Suppressor macrophage (primary cell): ENCODE data around the gene LRP4.

Experiments
- DNase-seq, 4 experiments: peaks; one replicate each; pipeline ENCODE4 v3.0.0-alpha.2; 2020 to 2022

The LRP4 gene

GRCh38 chr11:46845440-46845739 is 73.0 kb downstream of the LRP4 start:
- peak in 1 of 4 experiments; percentile 20 for DNase-seq

- no peak for DNase-seq
Observed at GRCh38 chr11:46840116-46840515, 78.2 kb downstream of the LRP4 start.

DNA sequence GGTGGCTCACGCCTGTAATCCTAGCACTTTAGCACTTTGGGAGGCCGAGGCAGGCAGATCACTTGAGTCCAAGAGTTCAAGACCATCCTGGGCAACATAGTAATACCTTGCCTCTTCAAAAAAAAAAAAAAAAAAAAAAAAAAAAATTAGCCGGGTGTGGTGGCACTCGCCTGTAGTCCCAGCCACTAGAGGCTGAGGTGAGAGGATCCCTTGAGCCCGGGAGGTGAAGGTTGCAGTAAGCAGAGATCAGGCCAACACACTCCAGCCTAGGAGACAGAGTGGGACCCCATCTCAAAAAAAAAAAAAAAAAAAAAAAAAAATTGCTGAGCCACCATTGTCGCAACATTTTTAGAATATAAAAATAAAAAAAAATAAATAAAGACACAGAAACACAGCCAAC is 79.8 kb downstream of the LRP4 start:
- DNase-seq: no peak

DNA sequence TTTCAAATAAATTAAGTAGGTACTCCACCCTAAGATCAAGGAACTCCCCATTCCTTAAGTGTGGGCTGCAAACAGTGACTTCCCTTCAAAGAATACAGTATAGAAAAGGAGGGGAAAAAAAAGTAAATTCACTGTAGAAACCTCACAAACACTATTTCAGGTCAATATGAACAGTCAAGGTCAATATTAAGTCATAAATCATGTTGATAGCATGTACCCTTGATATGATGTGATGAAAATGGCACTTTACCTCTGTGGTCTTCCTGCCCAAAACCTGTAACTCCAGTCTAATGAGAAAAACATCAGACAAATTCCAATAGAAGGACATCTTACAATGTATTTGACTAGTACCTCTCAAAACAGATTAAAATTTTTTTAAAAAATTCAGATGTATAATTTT is 80.5 kb downstream of the LRP4 start:
- DNase-seq: no peak

GRCh38 chr11:46836870-46837269 is 81.5 kb downstream of the LRP4 start:
- no peak for DNase-seq

DNA sequence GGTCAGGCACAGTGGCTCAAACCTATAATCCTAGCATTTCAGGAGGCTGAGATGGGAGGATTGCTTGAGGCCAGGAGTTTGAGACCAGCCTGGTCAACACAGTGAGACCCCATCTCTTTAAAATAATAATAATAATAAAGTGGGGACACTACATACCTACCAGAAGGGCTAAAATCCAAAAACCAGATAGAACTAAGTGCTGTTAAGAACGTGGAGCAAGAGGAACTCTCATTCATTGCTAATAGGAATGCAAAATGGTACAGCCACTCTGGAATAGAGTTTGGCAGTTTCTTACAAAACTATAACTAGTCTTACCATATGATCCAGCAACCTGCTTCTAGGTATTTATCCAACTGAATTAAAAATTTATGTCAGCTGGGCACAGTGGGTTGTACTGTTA is 81.9 kb downstream of the LRP4 start:
- DNase-seq: no peak

DNA sequence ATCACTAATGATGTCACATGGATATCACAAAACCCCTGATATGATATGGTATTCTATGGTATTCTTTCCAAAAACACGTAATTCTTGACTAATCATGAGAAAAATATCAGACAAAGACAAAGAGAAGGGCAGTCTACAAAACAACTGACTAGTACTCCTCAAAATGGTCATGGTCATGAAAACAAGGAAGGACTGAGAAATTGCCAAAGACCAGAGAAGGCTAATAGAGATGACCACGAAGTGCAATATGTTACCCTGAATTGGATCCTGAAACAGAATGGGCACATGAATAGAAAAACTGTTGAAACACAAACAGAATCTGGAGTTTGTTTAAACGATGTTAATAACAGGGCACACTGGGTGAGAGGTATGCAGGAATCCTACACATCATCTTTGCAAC is 82.5 kb downstream of the LRP4 start:
- peak in 2 of 4 experiments; percentile 39 to 45 for DNase-seq

- no peak for DNase-seq
Observed at GRCh38 chr11:46834821-46835220, 83.5 kb downstream of the LRP4 start.

GRCh38 chr11:46832511-46833214 is 85.7 kb downstream of the LRP4 start:
- DNase-seq: no peak

DNA sequence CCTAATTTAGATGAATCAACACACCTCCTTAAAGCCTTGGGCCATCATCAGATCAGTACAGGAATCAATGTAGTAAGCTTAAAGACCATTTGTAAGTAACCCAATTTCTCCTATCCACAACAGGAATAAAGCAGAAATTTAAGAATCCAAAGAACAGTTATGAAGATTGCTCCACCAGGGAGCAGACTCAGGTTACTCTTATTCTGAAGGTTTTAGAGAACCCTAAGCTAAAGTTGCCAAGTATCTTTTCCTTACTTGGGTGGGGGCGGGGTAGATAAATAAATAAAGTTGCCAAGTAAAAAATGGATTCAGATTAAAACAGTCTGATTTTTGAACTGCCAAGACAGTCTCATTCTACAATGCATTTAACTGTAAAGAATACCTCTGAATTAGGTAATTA is 90.4 kb downstream of the LRP4 start:
- no peak for DNase-seq

DNA sequence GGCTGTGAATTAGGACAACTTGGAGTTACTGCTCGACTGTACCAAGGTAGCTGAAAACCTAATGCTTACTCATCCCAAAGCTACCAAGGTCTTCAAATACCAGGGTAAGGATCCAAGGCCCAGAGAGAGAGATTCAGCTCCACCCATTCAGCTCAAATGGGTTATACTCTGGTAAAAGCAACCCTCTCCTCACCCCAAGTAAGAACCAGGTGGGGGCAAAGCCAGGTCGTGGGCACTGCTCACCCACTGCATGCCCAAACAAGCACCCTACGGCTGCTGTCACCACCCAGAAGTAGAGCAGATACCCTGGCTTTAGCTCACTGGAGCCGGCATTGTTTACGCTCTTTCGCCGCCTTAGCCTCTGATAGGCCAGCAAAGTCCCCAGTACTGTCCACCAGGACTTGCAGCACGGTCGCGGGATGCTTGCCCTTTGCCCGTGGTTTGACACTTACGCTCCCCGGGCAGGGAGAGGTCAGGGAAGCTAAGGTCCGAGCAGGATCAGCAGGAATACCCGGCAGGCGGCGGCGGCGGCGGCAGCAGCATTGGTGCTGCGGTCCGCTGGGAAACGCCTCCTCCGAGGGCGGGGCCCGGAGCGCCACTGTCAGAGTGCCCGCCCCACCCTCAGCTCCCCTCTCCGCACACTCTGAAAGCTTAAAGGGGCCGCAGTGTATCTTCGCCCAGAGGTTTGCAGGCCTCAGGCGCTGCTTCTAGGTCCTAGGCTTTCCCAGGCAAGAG is 91.9 kb downstream of the LRP4 start:
- peak; percentile 73 to 90 (median 78) for DNase-seq

- DNase-seq: peak; percentile 7 to 57 (median 38)
Observed at GRCh38 chr11:46808799-46809431, 109.4 kb downstream of the LRP4 start.
